ENCODE measurements around the gene RHPN2.

DNA sequence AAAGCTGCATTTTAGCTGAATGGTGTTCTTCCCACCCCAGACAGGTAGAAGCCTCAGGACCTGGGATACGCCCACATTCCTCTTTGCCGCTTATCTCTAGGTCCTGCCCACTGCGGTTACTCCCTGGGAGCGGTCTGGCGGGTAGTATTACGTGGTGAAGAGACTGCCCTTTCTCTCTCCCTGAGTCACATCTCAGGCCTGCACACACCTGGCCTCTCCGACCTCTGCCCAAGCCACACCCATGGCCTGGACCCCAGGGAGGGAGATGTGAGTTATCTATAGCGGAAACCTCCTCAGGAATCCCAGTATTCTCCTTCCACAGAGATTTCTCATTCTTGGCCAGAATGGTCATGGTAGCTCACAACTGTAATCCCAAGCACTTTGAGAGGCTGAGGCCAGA lies 17.3 kb downstream of the RHPN2 start:
- TF ChIP-seq, protein P1, sequence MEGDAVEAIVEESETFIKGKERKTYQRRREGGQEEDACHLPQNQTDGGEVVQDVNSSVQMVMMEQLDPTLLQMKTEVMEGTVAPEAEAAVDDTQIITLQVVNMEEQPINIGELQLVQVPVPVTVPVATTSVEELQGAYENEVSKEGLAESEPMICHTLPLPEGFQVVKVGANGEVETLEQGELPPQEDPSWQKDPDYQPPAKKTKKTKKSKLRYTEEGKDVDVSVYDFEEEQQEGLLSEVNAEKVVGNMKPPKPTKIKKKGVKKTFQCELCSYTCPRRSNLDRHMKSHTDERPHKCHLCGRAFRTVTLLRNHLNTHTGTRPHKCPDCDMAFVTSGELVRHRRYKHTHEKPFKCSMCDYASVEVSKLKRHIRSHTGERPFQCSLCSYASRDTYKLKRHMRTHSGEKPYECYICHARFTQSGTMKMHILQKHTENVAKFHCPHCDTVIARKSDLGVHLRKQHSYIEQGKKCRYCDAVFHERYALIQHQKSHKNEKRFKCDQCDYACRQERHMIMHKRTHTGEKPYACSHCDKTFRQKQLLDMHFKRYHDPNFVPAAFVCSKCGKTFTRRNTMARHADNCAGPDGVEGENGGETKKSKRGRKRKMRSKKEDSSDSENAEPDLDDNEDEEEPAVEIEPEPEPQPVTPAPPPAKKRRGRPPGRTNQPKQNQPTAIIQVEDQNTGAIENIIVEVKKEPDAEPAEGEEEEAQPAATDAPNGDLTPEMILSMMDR (conservative IDR thresholded peaks at IDR 0.05), result no peak
- no peak for TF ChIP-seq EZH2 (IDR thresholded peaks at IDR 0.05; ENCODE audit: low read depth)
